IMR-90 (cell line): Measurements from ENCODE around the gene STX8. TPM values are rescaled to one million over a fixed set of nuclear protein-coding genes. Genes with fewer than 3 reads are reported as not detected.

ENCODE experiments used
- ATAC-seq: fragments of 200-7000 bp; cut with Tn5 transposase; 2 replicates; pipeline ENCODE4 v1.9.1; 2020; ENCODE audit warnings: low read depth, mild to moderate bottlenecking, moderate library complexity
- BruUV-seq: library from RNA; stranded (reverse); fragments of 400-500 nt; replicated peaks from 2 replicates; lab custom pipeline; 2021; lab: Mats Ljungman, UMichigan
- CTCF ChIA-PET: fragments of 300-600 bp; formaldehyde crosslinking; extraction: SDS; loops from one replicate; lab custom pipeline; 2021; ENCODE audit warnings: antibody characterized with exemption; lab: Yijun Ruan, JAX
- POLR2A ChIA-PET: fragments of 300-600 bp; sonication (Branson Sonifier 250); formaldehyde crosslinking; loops from one replicate; lab custom pipeline; 2022; ENCODE audit warnings: antibody characterized with exemption; ENCODE audit not compliant: unreplicated experiment; lab: Charles Lee
- DNase-seq: peaks from one replicate; pipeline ENCODE4 v3.0.0; 2013
- H2AFZ ChIP-seq: replicated peaks from 2 replicates; pipeline ENCODE3; 2013; ENCODE audit warnings: low read length, mild to moderate bottlenecking; ENCODE audit not compliant: poor library complexity
- H2AK5ac ChIP-seq: 2 replicates; pipeline ENCODE4 v1.6.1; 2013; ENCODE audit warnings: low read depth, low read length, inconsistent platforms
- H2AK9ac ChIP-seq: replicated peaks from 2 replicates; pipeline ENCODE3; 2013; ENCODE audit warnings: mild to moderate bottlenecking, low read depth, low read length, moderate library complexity; ENCODE audit not compliant: poor library complexity
- H2BK120ac ChIP-seq: 2 replicates; pipeline ENCODE4 v1.6.1; 2013; ENCODE audit warnings: low read depth, low read length, inconsistent platforms
- H2BK15ac ChIP-seq: 3 replicates; pipeline ENCODE4 v1.6.1; 2013; ENCODE audit warnings: low read depth, low read length, inconsistent platforms
- H2BK20ac ChIP-seq: 2 replicates; pipeline ENCODE4 v1.6.1; 2013; ENCODE audit warnings: low read depth, mild to moderate bottlenecking, inconsistent platforms, low read length, moderate library complexity
- H2BK5ac ChIP-seq: 2 replicates; pipeline ENCODE4 v1.6.1; 2013; ENCODE audit warnings: mild to moderate bottlenecking, low read depth, low read length, inconsistent platforms; ENCODE audit not compliant: poor library complexity, severe bottlenecking
- H3K14ac ChIP-seq: replicated peaks from 2 replicates; pipeline ENCODE4 v1.6.1; 2013; ENCODE audit warnings: low read depth, low read length, inconsistent platforms
- H3K18ac ChIP-seq: 2 replicates; pipeline ENCODE4 v1.6.1; 2013; ENCODE audit warnings: low read depth, low read length, control low read depth
- H3K23ac ChIP-seq: 2 replicates; pipeline ENCODE4 v1.6.1; 2013; ENCODE audit warnings: low read depth, low read length, inconsistent platforms
- H3K27ac ChIP-seq: 2 replicates; pipeline ENCODE4 v1.5.1; 2013; ENCODE audit warnings: mild to moderate bottlenecking, control low read depth, low read length; ENCODE audit not compliant: insufficient read depth
- H3K27me3 ChIP-seq: 2 replicates; pipeline ENCODE4 v1.6.1; 2013; ENCODE audit warnings: low read length; ENCODE audit not compliant: control insufficient read depth, insufficient read depth
- H3K36me3 ChIP-seq: 2 replicates; pipeline ENCODE4 v1.6.1; 2013; ENCODE audit warnings: low read length, mixed read lengths; ENCODE audit not compliant: control insufficient read depth, insufficient read depth
- H3K4ac ChIP-seq: 2 replicates; pipeline ENCODE4 v1.6.1; 2013; ENCODE audit warnings: low read depth, low read length, inconsistent platforms
- H3K4me1 ChIP-seq: 2 replicates; pipeline ENCODE4 v1.6.1; 2013; ENCODE audit warnings: low read length, mixed read lengths; ENCODE audit not compliant: control insufficient read depth, insufficient read depth
- H3K4me2 ChIP-seq: 2 replicates; pipeline ENCODE4 v1.6.1; 2013; ENCODE audit warnings: low read depth, mild to moderate bottlenecking, control low read depth, low read length, moderate library complexity
- H3K4me3 ChIP-seq: 2 replicates; pipeline ENCODE4 v1.5.1; 2013; ENCODE audit warnings: low read depth, mild to moderate bottlenecking, control low read depth, low read length, moderate library complexity; ENCODE audit not compliant: insufficient read depth
- H3K56ac ChIP-seq: 2 replicates; pipeline ENCODE4 v1.6.1; 2013; ENCODE audit warnings: low read length, inconsistent platforms; ENCODE audit not compliant: insufficient read depth; ENCODE audit errors: extremely low read depth
- H3K79me1 ChIP-seq, 2 experiments: 2 replicates each; pipeline ENCODE4 v1.6.1; 2013; ENCODE audit warnings: low read length in 2 of 2, inconsistent platforms in 1 of 2, low read depth in 1 of 2
- H3K9ac ChIP-seq: 2 replicates; pipeline ENCODE4 v1.6.1; 2013; ENCODE audit warnings: low read depth, low read length, control low read depth
- H3K9me1 ChIP-seq: 2 replicates; pipeline ENCODE4 v1.6.1; 2013; ENCODE audit warnings: low read length, inconsistent platforms; ENCODE audit not compliant: insufficient read depth
- H3K9me3 ChIP-seq: 2 replicates; pipeline ENCODE4 v1.6.1; 2013; ENCODE audit warnings: low read length; ENCODE audit not compliant: control insufficient read depth, insufficient read depth
- H4K20me1 ChIP-seq: 2 replicates; pipeline ENCODE4 v1.6.1; 2013; ENCODE audit warnings: low read length, inconsistent platforms; ENCODE audit not compliant: insufficient read depth
- H4K5ac ChIP-seq: 2 replicates; pipeline ENCODE4 v1.6.1; 2013; ENCODE audit warnings: mild to moderate bottlenecking, low read depth, low read length, control low read depth
- H4K8ac ChIP-seq, 2 experiments: 2 replicates each; pipeline ENCODE4 v1.6.1; 2013; ENCODE audit warnings: low read depth in 2 of 2, low read length in 2 of 2, control low read depth in 1 of 2, inconsistent platforms in 1 of 2
- H4K91ac ChIP-seq: 2 replicates; pipeline ENCODE4 v1.6.1; 2013; ENCODE audit warnings: low read depth, low read length, inconsistent platforms; ENCODE audit not compliant: insufficient read depth
- BHLHE40 ChIP-seq: fragments of 150-350 bp; IDR thresholded peaks from 2 replicates; pipeline ENCODE4 v1.6.1; 2016; ENCODE audit warnings: mild to moderate bottlenecking, low read depth, low read length
- CEBPB ChIP-seq: IDR thresholded peaks from 2 replicates; pipeline ENCODE4 v1.6.1; 2012; ENCODE audit warnings: low read depth, low read length, improper control_type of control experiment
- CHD1 ChIP-seq: IDR thresholded peaks from 2 replicates; pipeline ENCODE4 v1.6.1; 2012; ENCODE audit warnings: low read depth, low read length, improper control_type of control experiment
- CTCF ChIP-seq: conservative IDR thresholded peaks from 2 replicates; pipeline ENCODE4 v1.5.1; 2012; ENCODE audit warnings: mild to moderate bottlenecking, low read depth, low read length, improper control_type of control experiment
- ELK1 ChIP-seq: fragments of 150-350 bp; IDR thresholded peaks from 2 replicates; pipeline ENCODE4 v1.6.1; 2016; ENCODE audit warnings: low read depth, mild to moderate bottlenecking, low read length, moderate library complexity, borderline replicate concordance
- MAFK ChIP-seq: IDR thresholded peaks from 2 replicates; pipeline ENCODE4 v1.6.1; 2012; ENCODE audit warnings: low read depth, low read length, improper control_type of control experiment
- MAZ ChIP-seq: IDR thresholded peaks from 2 replicates; pipeline ENCODE4 v1.6.1; 2012; ENCODE audit warnings: low read depth, mild to moderate bottlenecking, low read length, improper control_type of control experiment, moderate library complexity, borderline replicate concordance
- NFE2L2 ChIP-seq: fragments of 150-350 bp; IDR thresholded peaks from 2 replicates; pipeline ENCODE4 v1.6.1; 2016; ENCODE audit warnings: low read depth, mild to moderate bottlenecking, low read length
- POLR2A ChIP-seq: IDR thresholded peaks from 2 replicates; pipeline ENCODE4 v1.6.1; 2012; ENCODE audit warnings: mild to moderate bottlenecking, low read depth, low read length
- RAD21 ChIP-seq: IDR thresholded peaks from 2 replicates; pipeline ENCODE4 v1.6.1; 2012; ENCODE audit warnings: low read length, improper control_type of control experiment
- RCOR1 ChIP-seq: IDR thresholded peaks from 2 replicates; pipeline ENCODE4 v1.6.1; 2012; ENCODE audit warnings: mild to moderate bottlenecking, low read length, improper control_type of control experiment; ENCODE audit not compliant: insufficient replicate concordance
- RFX5 ChIP-seq: IDR thresholded peaks from 2 replicates; pipeline ENCODE4 v1.8.0; 2012; ENCODE audit warnings: low read depth, mild to moderate bottlenecking, low read length, moderate library complexity
- SMC3 ChIP-seq: fragments of 150-350 bp; IDR thresholded peaks from 2 replicates; pipeline ENCODE4 v1.6.1; 2016; ENCODE audit warnings: low read depth, mild to moderate bottlenecking, antibody characterized with exemption, low read length, moderate library complexity
- USF2 ChIP-seq: fragments of 150-350 bp; IDR thresholded peaks from 2 replicates; pipeline ENCODE4 v1.6.1; 2017; ENCODE audit warnings: mild to moderate bottlenecking, antibody characterized with exemption, low read length, low read depth
- WGBS, 2 experiments: methylation state at CpG; one replicate each; pipeline versions ENCODE4 v1.1.5 to v1.1.7; 2013; ENCODE audit warnings: missing lambda C conversion rate in 2 of 2; ENCODE audit not compliant: insufficient read length in 1 of 2; ENCODE audit errors: extremely low coverage in 2 of 2; 5-methylcytosine and 5-hydroxymethylcytosine counted together
- dilution Hi-C: fragments of 300-500 bp; cut with HindIII; formaldehyde crosslinking; loops from one replicate; pipeline ENCODE4 v1.14.3; 2018; ENCODE audit warnings: low sequenced_read_pairs; ENCODE audit not compliant: unreplicated experiment
- in situ Hi-C: fragments of 300-500 bp; cut with MboI; formaldehyde crosslinking; loops from 3 replicates; pipeline ENCODE4 v1.14.3; 2019; ENCODE audit warnings: low sequenced_read_pairs, inconsistent platforms, mixed read lengths
- intact Hi-C: fragments of 100-400 bp; cut with micrococcal nuclease; formaldehyde crosslinking; loops from 2 replicates; pipeline ENCODE4 v1.10.0; 2022
- polyA plus RNA-seq, 3 experiments: library from polyadenylated mRNA; depleted of rRNA; stranded (reverse); fragments of >200 nt; gene quantifications; 2 replicates each; pipeline ENCODE4 v1.2.3, GENCODE V29; 2012; ENCODE audit warnings: low replicate concordance in 1 of 3
- total RNA-seq: library from RNA; depleted of rRNA; stranded (reverse); fragments of >200 nt; gene quantifications from 2 replicates; pipeline ENCODE4 v1.2.3, GENCODE V29; 2012

The STX8 gene
- total and polyA plus RNA-seq, 2 of the 4 experiments (the other 2 are of a cell fraction), result 26.5 to 47.0 TPM

- H3K79me1 ChIP-seq, result no peaks in the 10 kb centered on the region; a peak in 2 of 4 replicates
- H3K14ac ChIP-seq, result no peak overlapping the region
- H3K9me3 ChIP-seq, result no peaks in the 10 kb centered on the region
- no peak overlapping the region for H3K23ac ChIP-seq
- no peak overlapping the region for H2BK20ac ChIP-seq
- ATAC-seq (no peak), DNase-seq (no peak)
- H2BK15ac ChIP-seq, result no peak overlapping the region
- ChIA-PET POLR2A (no interaction called here), CTCF (no interaction called here)
- no peaks in the 10 kb centered on the region for H3K4me1 ChIP-seq
- H2AFZ ChIP-seq, result no peak overlapping the region
- H3K27ac ChIP-seq, result no peak overlapping the region
- intact Hi-C loops, result no loop called here
- H3K56ac ChIP-seq, result no peak overlapping the region
- no peak overlapping the region for H3K4ac ChIP-seq
- no peak overlapping the region for H2AK9ac ChIP-seq
- dilution Hi-C loops, result no loop called here
- H2AK5ac ChIP-seq, result no peak overlapping the region
- H2BK5ac ChIP-seq, result no peak overlapping the region
- H4K5ac ChIP-seq, result no peak overlapping the region
- H2BK120ac ChIP-seq, result no peak overlapping the region
- no peaks in the 10 kb centered on the region for H3K27me3 ChIP-seq
- BruUV-seq, result no TSS peak
- WGBS, 2 experiments, result 80% methylated on average over 1 of the region's 4 CpGs; no CpG with 5 or more reads in 1 of the 2 experiments
- H3K18ac ChIP-seq, result no peak overlapping the region
- in situ Hi-C loops, result no loop called here
- H3K9me1 ChIP-seq, result no peaks in the 10 kb centered on the region
- no peaks in the 10 kb centered on the region for H4K20me1 ChIP-seq
- H3K9ac ChIP-seq, result no peak overlapping the region
- no peak overlapping the region for H4K91ac ChIP-seq
- H4K8ac ChIP-seq, result no peak overlapping the region
- no peak overlapping the region for H3K4me3 ChIP-seq
- no peak overlapping the region for H3K4me2 ChIP-seq
- TF ChIP-seq NFE2L2 (no peak), RAD21 (no peak), RFX5 (no peak), MAZ (no peak), POLR2A (no peak), CHD1 (no peak), BHLHE40 (no peak), SMC3 (no peak), USF2 (no peak), RCOR1 (no peak), ELK1 (no peak), CTCF (no peak), MAFK (no peak), CEBPB (no peak)
- no peaks in the 10 kb centered on the region for H3K36me3 ChIP-seq
Measured at GRCh38 chr17:9479964-9480363, 95.7 kb downstream of the STX8 start.
